Stimulated activated CD4-positive, alpha-beta T cell treated with anti-CD3 and anti-CD28 coated beads, Interleukin-12 subunit alpha, Interleukin-12 subunit beta, amount 100 ng/mL, for 24 hours (primary cell): ENCODE results near the gene TMEM69.
"Not testable (repeated sequence)": the region's sequence is repeated elsewhere in the genome, so short reads cannot be mapped to it uniquely, and the experiment has no call there.

Experiments
- DNase-seq, 2 experiments: peaks; one replicate each; pipeline ENCODE4 v3.0.0-alpha.2; 2020; ENCODE audit warnings: low read depth in 2 of 2

Gene TMEM69

GRCh38 chr1:45687754-45688740 is at the start of gene TMEM69:
Gene TMEM69 (plus strand): TSS chr1:45688181. CDS start chr1:45691069, 2,888 bp downstream.
- peak; percentile 57 to 67 for DNase-seq

GRCh38 chr1:45640293-45640692 is 47.7 kb upstream of the TMEM69 start:
- DNase-seq: no peak

- no peak for DNase-seq
These were observed 44.7 kb upstream of the TMEM69 start for GRCh38 chr1:45643321-45643720.

GRCh38 chr1:45643978-45644377 is 44.0 kb upstream of the TMEM69 start:
- no peak for DNase-seq

- no peak for DNase-seq
These were observed 43.3 kb upstream of the TMEM69 start for GRCh38 chr1:45644661-45645060.

- no peak for DNase-seq
These were observed 40.5 kb upstream of the TMEM69 start for GRCh38 chr1:45647248-45648021.

- DNase-seq: no peak
These were observed 33.3 kb upstream of the TMEM69 start for GRCh38 chr1:45654540-45655280.

GRCh38 chr1:45656573-45657226 is 31.3 kb upstream of the TMEM69 start:
- no peak for DNase-seq

- no peak for DNase-seq
These were observed 29.8 kb upstream of the TMEM69 start for GRCh38 chr1:45658171-45658570.

- DNase-seq: no peak
These were observed 28.8 kb upstream of the TMEM69 start for GRCh38 chr1:45659222-45659621.

- DNase-seq: no peak
These were observed 27.6 kb upstream of the TMEM69 start for GRCh38 chr1:45660336-45660735.

GRCh38 chr1:45666836-45667235 is 21.1 kb upstream of the TMEM69 start:
- no peak for DNase-seq

GRCh38 chr1:45667321-45668111 is 20.5 kb upstream of the TMEM69 start:
- DNase-seq: no peak

- DNase-seq: no peak
These were observed 19.5 kb upstream of the TMEM69 start for GRCh38 chr1:45668526-45668925.

GRCh38 chr1:45669379-45669778 is 18.6 kb upstream of the TMEM69 start:
- DNase-seq: no peak

GRCh38 chr1:45669859-45670655 is 17.9 kb upstream of the TMEM69 start:
- no peak for DNase-seq

- no peak for DNase-seq
These were observed 14.0 kb upstream of the TMEM69 start for GRCh38 chr1:45673956-45674355.

GRCh38 chr1:45674478-45674877 is 13.5 kb upstream of the TMEM69 start:
- no peak for DNase-seq

- DNase-seq: not testable (repeated sequence)
These were observed 11.4 kb upstream of the TMEM69 start for GRCh38 chr1:45676553-45676952.

GRCh38 chr1:45677751-45678245 is 10.2 kb upstream of the TMEM69 start:
- no peak for DNase-seq
